HCT116 (cell line): Measurements from ENCODE around the gene INS.

ENCODE experiments used
- CEBPB ChIP-seq: IDR thresholded peaks from 2 replicates; pipeline ENCODE4 v1.6.1; 2012; ENCODE audit warnings: low read depth
- CTCF ChIP-seq, 3 experiments: fragments of 200-600 bp in 1 of 3; sonication (generic) in 1 of 3; IDR thresholded peaks in 2 of 3; conservative IDR thresholded peaks in 1 of 3; 2 replicates each; pipeline ENCODE4 v1.5.1; 2012 to 2017; ENCODE audit warnings: low read depth in 2 of 3, low read length in 2 of 3, antibody characterized with exemption in 1 of 3, borderline replicate concordance in 1 of 3, control low read depth in 1 of 3, mild to moderate bottlenecking in 1 of 3, mixed read lengths in 1 of 3, mixed run types in 1 of 3, moderate library complexity in 1 of 3; ENCODE audit not compliant: insufficient read depth in 1 of 3
- EGR1 ChIP-seq: IDR thresholded peaks from 2 replicates; pipeline ENCODE4 v1.6.1; 2012; ENCODE audit warnings: low read depth
- EZH2 ChIP-seq: fragments of 200-600 bp; sonication (generic); IDR thresholded peaks from 2 replicates; pipeline ENCODE4 v1.6.1; 2017; ENCODE audit warnings: antibody characterized with exemption, mixed run types
- POLR2A ChIP-seq: IDR thresholded peaks from 2 replicates; pipeline ENCODE4 v1.7.0; 2011; ENCODE audit warnings: borderline replicate concordance; ENCODE audit not compliant: insufficient read depth, insufficient read length; ENCODE audit errors: extremely low read depth
- POLR2AphosphoS5 ChIP-seq: IDR thresholded peaks from 2 replicates; pipeline ENCODE4 v1.6.1; 2011; ENCODE audit warnings: mild to moderate bottlenecking, low read depth, low read length, moderate library complexity
- SIN3A ChIP-seq: IDR thresholded peaks from 2 replicates; pipeline ENCODE4 v1.6.1; 2012; ENCODE audit warnings: low read depth
- TCF7L2 ChIP-seq: IDR thresholded peaks from 2 replicates; pipeline ENCODE4 v1.7.0; 2011; ENCODE audit warnings: borderline replicate concordance, inconsistent platforms; ENCODE audit not compliant: insufficient read depth, insufficient read length; ENCODE audit errors: extremely low read depth
- ZNF274 ChIP-seq: fragments of 200-500 bp; sonication (Bioruptor generic); IDR thresholded peaks from 2 replicates; pipeline ENCODE4 v1.6.1; 2014; ENCODE audit warnings: mild to moderate bottlenecking, low read depth, low read length, inconsistent platforms
- TF ChIP-seq, protein P1 (sequence below): IDR thresholded peaks from 2 replicates; pipeline ENCODE4 v1.6.1; 2012; ENCODE audit warnings: low read depth

- TF ChIP-seq ZNF274 (no peak), CTCF (IDR thresholded peaks at IDR 0.05 in 2 of 3, conservative IDR thresholded peaks at IDR 0.05 in 1 of 3; ENCODE audit: borderline replicate concordance in 1 of 3, insufficient read depth in 1 of 3, low read depth in 2 of 3, low read length in 2 of 3) (no peak), CEBPB (no peak), POLR2A (no peak), TCF7L2 (no peak), EZH2 (no peak), EGR1 (no peak), POLR2AphosphoS5 (no peak), SIN3A (no peak)
- TF ChIP-seq, protein P1, sequence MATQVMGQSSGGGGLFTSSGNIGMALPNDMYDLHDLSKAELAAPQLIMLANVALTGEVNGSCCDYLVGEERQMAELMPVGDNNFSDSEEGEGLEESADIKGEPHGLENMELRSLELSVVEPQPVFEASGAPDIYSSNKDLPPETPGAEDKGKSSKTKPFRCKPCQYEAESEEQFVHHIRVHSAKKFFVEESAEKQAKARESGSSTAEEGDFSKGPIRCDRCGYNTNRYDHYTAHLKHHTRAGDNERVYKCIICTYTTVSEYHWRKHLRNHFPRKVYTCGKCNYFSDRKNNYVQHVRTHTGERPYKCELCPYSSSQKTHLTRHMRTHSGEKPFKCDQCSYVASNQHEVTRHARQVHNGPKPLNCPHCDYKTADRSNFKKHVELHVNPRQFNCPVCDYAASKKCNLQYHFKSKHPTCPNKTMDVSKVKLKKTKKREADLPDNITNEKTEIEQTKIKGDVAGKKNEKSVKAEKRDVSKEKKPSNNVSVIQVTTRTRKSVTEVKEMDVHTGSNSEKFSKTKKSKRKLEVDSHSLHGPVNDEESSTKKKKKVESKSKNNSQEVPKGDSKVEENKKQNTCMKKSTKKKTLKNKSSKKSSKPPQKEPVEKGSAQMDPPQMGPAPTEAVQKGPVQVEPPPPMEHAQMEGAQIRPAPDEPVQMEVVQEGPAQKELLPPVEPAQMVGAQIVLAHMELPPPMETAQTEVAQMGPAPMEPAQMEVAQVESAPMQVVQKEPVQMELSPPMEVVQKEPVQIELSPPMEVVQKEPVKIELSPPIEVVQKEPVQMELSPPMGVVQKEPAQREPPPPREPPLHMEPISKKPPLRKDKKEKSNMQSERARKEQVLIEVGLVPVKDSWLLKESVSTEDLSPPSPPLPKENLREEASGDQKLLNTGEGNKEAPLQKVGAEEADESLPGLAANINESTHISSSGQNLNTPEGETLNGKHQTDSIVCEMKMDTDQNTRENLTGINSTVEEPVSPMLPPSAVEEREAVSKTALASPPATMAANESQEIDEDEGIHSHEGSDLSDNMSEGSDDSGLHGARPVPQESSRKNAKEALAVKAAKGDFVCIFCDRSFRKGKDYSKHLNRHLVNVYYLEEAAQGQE, result no peak
These were observed 27.7 kb upstream of the INS start for GRCh38 chr11:2188745-2189144.
